Stimulated activated memory B cell treated with anti-CD40 and anti-IgM and Interleukin-4, amounts not matched to agents 10 μg/mL and 1 μg/mL and 100 μg/mL, for 72 hours (primary cell): ENCODE results near the gene SLC41A1.
"Not testable (repeated sequence)": the region's sequence is repeated elsewhere in the genome, so short reads cannot be mapped to it uniquely, and the experiment has no call there.

Source experiments
- ATAC-seq: fragments of 150-1000 bp; cut with Tn5 transposase; 2 replicates; pipeline ENCODE4 v1.10.0; 2021
- H3K27ac Mint-ChIP-seq: one replicate; pipeline ENCODE4 v1.8.0; 2022; ENCODE audit warnings: mild to moderate bottlenecking, mixed read lengths
- H3K27me3 Mint-ChIP-seq: one replicate; pipeline ENCODE4 v1.8.0; 2022; ENCODE audit warnings: mixed read lengths
- H3K36me3 Mint-ChIP-seq: one replicate; pipeline ENCODE4 v1.8.0; 2022; ENCODE audit warnings: mixed read lengths
- H3K4me1 Mint-ChIP-seq: one replicate; pipeline ENCODE4 v1.8.0; 2022; ENCODE audit warnings: mixed read lengths
- H3K4me3 Mint-ChIP-seq: one replicate; pipeline ENCODE4 v1.8.0; 2022; ENCODE audit warnings: mild to moderate bottlenecking, moderate library complexity, mixed read lengths
- H3K9me3 Mint-ChIP-seq: one replicate; pipeline ENCODE4 v1.8.0; 2022; ENCODE audit warnings: mixed read lengths

Gene SLC41A1

DNA sequence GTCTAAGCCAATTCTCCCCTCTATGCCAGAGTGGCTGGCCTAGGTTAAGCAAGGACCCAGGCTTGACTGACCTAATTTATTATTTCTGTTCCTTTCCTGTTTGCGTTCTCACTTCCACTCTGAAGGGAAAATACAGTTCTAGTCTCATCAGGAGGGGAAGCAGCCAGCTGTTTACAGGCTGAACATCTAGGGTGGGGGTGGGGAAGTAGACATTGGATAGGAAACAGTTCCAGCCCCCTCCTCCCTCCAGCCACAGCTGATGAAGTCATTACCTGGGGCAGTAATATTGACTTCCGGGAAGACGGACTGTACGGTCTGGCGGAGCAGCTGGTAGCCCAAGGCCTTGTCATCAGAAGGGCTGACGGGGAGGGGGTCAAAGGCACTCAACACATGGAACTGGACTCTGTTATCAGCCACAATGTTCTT lies 19.3 kb upstream of the SLC41A1 start:
- H3K9me3 Mint-ChIP-seq, result no peaks in the 10 kb centered on the region
- no peak overlapping the region for H3K27ac Mint-ChIP-seq
- peaks cover 7% of the 10 kb centered on the region for H3K4me1 Mint-ChIP-seq
- H3K4me3 Mint-ChIP-seq, result no peak overlapping the region
- H3K36me3 Mint-ChIP-seq, result no peaks in the 10 kb centered on the region
- ATAC-seq, result no peak
- no peaks in the 10 kb centered on the region for H3K27me3 Mint-ChIP-seq

DNA sequence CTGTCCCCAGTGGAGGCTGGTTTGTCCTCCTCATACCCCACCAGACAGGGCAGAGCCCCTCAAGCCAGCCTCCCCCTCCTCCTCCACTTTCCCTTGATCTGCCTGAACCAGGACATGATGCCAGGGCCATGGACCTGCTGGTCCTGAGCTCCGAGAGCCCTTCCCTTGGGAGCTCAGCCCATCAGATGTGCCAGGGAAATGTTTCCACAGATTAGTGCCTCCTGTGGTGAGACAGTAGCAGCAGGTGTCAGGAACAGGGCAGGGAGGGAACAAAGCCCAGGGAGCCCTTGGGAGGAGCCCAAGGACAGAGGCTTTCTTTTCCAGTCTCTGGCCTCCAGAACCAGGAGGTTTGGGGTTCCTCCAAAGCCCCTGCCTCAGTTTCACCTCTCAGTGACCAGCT lies 14.6 kb upstream of the SLC41A1 start:
- Mint-ChIP-seq H3K36me3 (peaks cover 10% of the 10 kb centered on the region), H3K9me3 (peaks cover 10% of the 10 kb centered on the region), H3K4me1 (peaks cover 31% of the 10 kb centered on the region), H3K27me3 (no peaks in the 10 kb centered on the region), H3K4me3 (no peak overlapping the region), H3K27ac (no peak overlapping the region)
- no peak for ATAC-seq

DNA sequence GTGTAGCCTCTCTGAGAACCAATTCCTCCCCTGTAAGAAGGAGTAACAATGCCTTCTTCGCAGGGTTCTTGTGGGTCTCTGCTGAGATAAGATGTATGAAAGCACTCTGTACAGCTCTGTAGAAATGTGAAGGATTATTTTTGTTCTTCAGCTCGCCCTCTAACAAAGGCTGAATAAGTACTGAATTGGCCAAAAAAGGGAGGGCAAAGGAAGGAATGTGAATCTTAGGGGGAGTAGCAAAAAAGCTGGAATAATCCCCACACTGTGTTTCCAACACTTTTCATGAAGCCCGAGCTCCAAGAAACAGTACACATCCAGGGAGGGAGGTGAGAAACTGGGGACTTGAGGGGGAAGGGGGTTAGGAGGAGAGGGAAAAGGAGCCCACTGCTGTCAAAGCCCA lies 14.0 kb upstream of the SLC41A1 start:
- Mint-ChIP-seq H3K27me3 (no peaks in the 10 kb centered on the region), H3K9me3 (peaks cover 15% of the 10 kb centered on the region), H3K4me1 (peaks cover 26% of the 10 kb centered on the region), H3K27ac (peak overlapping the region; percentile 25), H3K4me3 (no peak overlapping the region), H3K36me3 (peaks cover 16% of the 10 kb centered on the region)
- ATAC-seq, result no peak

DNA sequence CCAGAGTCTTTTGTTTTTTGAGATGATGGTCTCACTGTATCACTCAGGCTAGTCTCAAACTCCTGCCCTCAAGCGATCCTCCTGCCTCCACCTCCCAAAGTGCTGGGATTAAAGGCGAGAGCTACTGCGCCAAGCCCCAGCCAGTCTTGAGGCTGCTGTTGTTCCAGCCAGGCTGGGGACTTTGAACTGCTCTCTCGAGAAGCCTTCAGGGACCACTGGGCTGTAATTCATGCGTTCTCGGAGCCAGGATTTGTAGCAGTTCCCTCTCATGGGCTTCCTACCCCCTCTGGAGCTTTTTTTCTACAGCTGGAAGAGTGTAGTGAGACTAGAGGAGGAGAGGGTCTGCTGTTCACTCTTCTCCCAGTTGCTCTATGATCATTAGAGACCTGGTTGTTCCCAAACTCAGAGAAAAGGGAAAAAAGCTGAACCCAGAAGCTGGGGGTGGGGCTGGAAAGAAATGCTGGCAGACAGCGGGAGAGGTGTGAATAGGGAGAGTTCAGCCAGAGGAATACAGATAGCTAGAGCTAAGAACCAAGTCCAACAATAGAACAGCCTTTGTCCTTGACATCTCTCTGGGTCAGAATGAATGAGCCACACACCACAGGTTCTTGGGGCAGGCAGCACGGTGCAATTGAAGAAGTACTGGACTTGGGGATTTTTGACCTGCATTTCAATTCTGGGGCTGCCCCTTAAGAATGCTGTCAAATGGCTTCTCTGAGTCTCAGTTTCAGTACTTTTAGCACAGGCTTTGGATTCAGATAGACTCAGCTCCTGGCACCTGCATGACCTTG lies 13.2 kb upstream of the SLC41A1 start:
- Mint-ChIP-seq H3K36me3 (peaks cover 18% of the 10 kb centered on the region), H3K4me1 (peaks cover 24% of the 10 kb centered on the region), H3K9me3 (peaks cover 15% of the 10 kb centered on the region), H3K27ac (peak overlapping the region; percentile 25), H3K27me3 (no peaks in the 10 kb centered on the region), H3K4me3 (no peak overlapping the region)
- ATAC-seq, result peak; percentile 91

DNA sequence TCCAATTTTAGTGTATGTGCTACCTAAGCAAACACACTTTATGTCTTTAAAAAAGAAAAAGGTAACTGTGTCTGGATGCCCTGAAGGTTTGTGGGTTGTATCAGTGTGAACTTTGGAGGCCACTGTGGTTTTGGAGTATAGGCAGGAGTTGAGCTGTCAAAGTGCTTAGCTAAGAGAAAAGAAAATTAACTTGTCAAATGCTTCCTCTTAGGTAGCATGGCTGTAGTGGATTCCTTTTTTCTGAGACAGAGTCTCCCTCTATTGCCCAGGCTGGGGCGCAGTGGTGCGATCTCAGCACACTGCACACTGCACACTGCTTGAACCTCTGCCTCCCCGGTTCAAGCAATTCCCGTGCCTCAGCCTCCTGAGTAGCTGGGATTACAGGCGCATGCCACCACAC lies 11.2 kb upstream of the SLC41A1 start:
- H3K27ac Mint-ChIP-seq, result no peak overlapping the region
- H3K9me3 Mint-ChIP-seq, result peaks cover 15% of the 10 kb centered on the region
- no peak for ATAC-seq
- no peaks in the 10 kb centered on the region for H3K27me3 Mint-ChIP-seq
- no peak overlapping the region for H3K4me3 Mint-ChIP-seq
- H3K4me1 Mint-ChIP-seq, result peaks cover 24% of the 10 kb centered on the region
- peaks cover 18% of the 10 kb centered on the region for H3K36me3 Mint-ChIP-seq

DNA sequence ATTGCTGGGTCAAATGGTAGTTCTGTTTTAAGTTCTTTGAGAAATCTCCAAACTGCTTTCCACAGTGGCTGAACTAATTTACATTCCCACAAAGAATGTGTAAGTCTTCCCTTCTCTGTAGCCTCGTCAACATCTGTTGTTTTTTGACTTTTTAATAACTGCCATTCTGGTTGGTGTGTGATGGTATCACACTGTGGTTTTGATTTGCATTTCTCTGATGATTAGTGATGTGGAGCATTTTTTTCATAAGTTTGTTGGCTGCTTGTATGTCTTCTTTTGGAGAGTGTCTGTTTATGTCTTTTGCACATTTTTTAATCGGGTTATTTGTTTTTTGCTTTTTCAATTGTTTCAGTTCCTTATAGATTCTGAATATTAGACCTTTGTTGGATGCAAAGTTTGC lies 10.3 kb upstream of the SLC41A1 start:
- Mint-ChIP-seq H3K9me3 (peaks cover 15% of the 10 kb centered on the region), H3K4me1 (peaks cover 24% of the 10 kb centered on the region), H3K36me3 (peaks cover 18% of the 10 kb centered on the region)
- ATAC-seq, H3K4me3 Mint-ChIP-seq, H3K27me3 Mint-ChIP-seq, H3K27ac Mint-ChIP-seq: not testable (repeated sequence)

DNA sequence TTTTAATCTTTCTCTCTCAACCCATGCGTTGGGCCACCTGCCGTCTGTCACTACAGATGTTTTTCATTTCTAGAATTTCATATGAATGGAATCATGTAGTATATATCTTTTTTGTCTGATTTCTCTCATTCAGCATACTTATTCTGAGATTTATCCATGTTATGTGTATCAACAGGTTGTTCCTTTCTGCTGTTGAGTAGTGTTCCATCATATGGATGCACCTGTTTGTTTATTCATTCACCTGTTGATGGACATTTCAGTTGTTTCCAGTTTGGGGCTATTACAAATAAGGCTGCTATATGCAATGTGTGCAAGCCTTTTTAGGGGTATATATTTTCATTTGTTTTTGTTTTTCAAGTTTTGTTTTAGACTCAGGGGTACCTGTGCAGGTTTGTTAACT lies 9.4 kb upstream of the SLC41A1 start:
- Mint-ChIP-seq H3K9me3 (peaks cover 15% of the 10 kb centered on the region), H3K4me1 (peaks cover 24% of the 10 kb centered on the region), H3K27me3 (no peaks in the 10 kb centered on the region), H3K4me3 (no peak overlapping the region), H3K27ac (no peak overlapping the region), H3K36me3 (peaks cover 18% of the 10 kb centered on the region)
- no peak for ATAC-seq

DNA sequence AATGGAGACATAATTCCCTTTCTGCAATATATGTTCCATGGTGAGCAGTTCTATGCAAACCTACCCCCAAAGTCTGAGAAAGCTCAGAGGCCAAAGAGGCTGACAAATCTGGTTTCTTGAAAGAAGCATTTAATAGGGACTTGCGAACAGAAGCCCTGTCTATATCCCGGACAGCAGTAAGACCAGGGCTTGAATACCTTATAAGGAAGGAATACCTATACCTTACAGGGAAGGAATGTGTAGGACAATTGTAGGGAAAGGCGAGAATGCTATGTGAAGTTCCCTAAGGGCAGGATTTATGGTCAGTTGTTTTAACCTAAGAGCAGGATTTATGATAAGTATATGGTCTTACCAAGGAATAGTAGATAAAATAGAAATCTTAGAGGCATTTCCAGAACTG lies 5.0 kb upstream of the SLC41A1 start:
- Mint-ChIP-seq H3K9me3 (peaks cover 8% of the 10 kb centered on the region), H3K4me3 (no peak overlapping the region), H3K27me3 (no peaks in the 10 kb centered on the region), H3K27ac (no peak overlapping the region), H3K4me1 (peaks cover 18% of the 10 kb centered on the region), H3K36me3 (peaks cover 12% of the 10 kb centered on the region)
- ATAC-seq, result no peak

DNA sequence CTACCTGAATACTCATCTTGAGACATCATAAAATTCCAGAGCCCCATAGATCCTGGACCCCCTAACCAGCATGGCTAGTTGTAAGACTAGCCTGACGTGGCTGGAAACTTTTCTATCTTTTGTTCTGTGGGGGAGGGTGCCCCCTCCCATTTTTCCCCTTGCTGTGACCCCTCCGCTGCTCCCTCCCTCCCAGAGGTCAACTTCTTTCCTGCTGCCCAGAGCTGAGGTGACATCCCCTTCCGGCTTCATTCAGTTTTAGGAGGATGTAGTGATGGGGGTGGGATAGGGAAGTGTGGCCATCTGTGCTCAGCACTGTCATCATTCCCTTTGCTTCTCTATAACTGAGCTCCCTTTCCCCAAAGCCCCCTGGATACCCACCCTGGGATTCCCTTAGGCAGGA lies 4.4 kb upstream of the SLC41A1 start:
- peaks cover 4% of the 10 kb centered on the region for H3K9me3 Mint-ChIP-seq
- H3K4me1 Mint-ChIP-seq, result peaks cover 18% of the 10 kb centered on the region
- no peaks in the 10 kb centered on the region for H3K27me3 Mint-ChIP-seq
- H3K4me3 Mint-ChIP-seq, result no peak overlapping the region
- no peak overlapping the region for H3K27ac Mint-ChIP-seq
- no peak for ATAC-seq
- H3K36me3 Mint-ChIP-seq, result peaks cover 6% of the 10 kb centered on the region

DNA sequence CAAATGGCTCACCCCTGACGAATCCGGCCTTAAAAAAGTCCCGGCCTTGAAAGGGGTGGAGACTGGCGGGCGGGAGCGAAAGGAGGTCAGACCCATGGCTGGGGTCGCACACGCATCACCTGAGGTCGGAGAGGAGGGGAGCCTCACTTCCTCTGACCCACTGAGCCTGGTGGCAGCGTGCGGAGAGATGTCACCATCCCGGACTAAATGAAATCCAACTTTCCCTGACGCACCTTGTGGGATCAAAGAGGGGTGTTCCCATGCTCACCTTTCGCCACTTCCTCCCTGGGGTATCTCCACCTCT lies 709 bp upstream of the SLC41A1 start:
- peaks cover 55% of the 10 kb centered on the region for H3K4me1 Mint-ChIP-seq

DNA sequence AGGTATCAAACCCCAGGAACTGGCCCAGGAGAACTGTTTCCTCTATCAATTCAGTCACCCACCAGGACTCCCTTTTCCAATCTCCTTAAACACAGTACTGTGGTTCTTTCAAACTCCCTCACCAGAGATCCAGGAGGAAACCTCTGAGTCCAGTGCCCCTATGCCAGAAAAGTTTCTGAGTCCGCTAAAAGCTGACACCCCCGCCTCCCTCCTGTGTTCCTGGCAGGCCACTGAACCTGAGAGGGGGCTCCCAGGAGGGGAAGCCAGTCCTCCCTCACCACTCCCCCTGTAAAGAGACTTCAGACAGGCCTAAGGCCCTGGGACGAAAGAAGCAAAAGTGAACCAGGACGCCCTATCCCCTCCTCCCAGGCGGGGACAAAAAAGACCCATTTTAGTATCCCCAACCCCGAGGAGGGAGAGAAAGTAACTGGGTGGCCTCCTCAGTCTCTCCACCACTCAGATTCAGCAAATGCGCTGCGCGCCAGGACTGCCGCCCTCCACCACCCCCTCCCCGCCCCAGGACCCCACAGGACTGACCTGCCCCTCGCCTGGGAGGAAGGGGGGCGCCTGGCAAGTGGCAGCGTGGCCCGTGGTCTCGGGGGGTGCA lies 624 bp downstream of the SLC41A1 start:
- Mint-ChIP-seq H3K27me3 (no peaks in the 10 kb centered on the region), H3K9me3 (no peaks in the 10 kb centered on the region), H3K36me3 (peaks cover 34% of the 10 kb centered on the region)

More for the DNA sequence above, 709 bp upstream of the SLC41A1 start:
- ATAC-seq, result no peak
- peaks cover 25% of the 10 kb centered on the region for H3K36me3 Mint-ChIP-seq
- H3K4me3 Mint-ChIP-seq, result peak overlapping the region; percentile 91
- H3K27me3 Mint-ChIP-seq, result no peaks in the 10 kb centered on the region
- H3K27ac Mint-ChIP-seq, result peak overlapping the region; percentile 82
- no peaks in the 10 kb centered on the region for H3K9me3 Mint-ChIP-seq

DNA sequence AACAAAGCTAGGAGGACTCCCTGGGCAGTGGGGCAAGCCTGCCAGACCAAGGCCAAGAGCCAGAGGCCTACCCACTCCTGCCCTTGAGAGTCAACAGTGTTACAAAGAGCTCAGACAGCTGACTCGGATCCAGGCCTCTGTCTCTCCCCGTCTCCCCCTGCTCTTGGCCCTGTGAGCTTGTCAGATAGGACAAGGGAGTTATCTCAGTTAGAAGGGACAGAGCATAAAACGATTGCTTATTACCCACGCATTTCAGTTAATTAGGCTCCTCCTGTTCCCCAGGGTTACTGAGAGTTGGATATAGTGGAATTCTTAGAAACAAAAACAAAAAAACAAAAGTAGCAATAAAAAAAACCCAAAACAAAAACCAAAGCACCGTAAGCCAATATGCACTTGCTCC lies 1.3 kb downstream of the SLC41A1 start:
- peak overlapping the region; percentile 91 for H3K4me3 Mint-ChIP-seq
- peak overlapping the region; percentile 82 for H3K27ac Mint-ChIP-seq
- H3K4me1 Mint-ChIP-seq, result peaks cover 72% of the 10 kb centered on the region
- peaks cover 41% of the 10 kb centered on the region for H3K36me3 Mint-ChIP-seq
- no peaks in the 10 kb centered on the region for H3K9me3 Mint-ChIP-seq
- no peak for ATAC-seq
- no peaks in the 10 kb centered on the region for H3K27me3 Mint-ChIP-seq

More for the DNA sequence above, 624 bp downstream of the SLC41A1 start:
- peak overlapping the region; percentile 91 for H3K4me3 Mint-ChIP-seq
- no peak for ATAC-seq
- H3K4me1 Mint-ChIP-seq, result peaks cover 65% of the 10 kb centered on the region
- peak overlapping the region; percentile 82 for H3K27ac Mint-ChIP-seq

DNA sequence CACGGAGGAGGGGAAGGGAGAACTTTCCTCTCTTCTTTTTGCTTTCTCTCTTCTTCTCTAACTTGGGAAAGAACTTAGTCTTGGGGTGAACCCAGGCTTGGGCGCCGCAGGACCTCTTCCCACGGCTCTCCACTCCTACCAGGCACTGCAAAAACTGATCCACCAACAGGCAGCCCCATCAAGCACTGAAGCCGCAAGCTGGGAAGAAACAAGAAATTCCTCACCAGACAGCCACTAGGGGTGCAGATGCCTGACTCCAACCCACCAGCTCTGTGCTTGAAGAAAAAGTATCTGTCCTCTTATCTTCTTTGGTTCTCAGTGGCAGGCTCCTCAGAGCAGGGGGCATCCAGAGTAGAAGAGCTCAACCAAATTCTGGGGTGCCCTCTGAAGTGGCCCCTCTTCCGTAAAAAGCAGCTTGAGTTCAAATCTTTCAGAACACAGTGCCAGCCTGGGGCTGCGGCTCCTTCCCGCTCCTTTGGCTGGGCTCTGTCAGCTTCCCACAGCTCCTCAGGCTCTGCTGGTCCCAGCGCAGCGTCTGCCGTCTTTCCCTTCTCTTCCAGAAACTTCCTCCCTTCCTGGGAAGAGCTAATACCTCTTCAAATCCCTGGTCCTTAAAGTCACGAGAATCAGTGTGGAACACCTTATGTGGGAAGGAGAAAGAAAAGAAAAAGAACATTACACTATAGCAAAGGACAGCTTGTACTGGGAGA lies 2.4 kb downstream of the SLC41A1 start:
- peak overlapping the region; percentile 91 for H3K4me3 Mint-ChIP-seq
- H3K27ac Mint-ChIP-seq, result peak overlapping the region; percentile 82
- no peak for ATAC-seq
- H3K36me3 Mint-ChIP-seq, result peaks cover 51% of the 10 kb centered on the region
- H3K27me3 Mint-ChIP-seq, result no peaks in the 10 kb centered on the region
- peaks cover 82% of the 10 kb centered on the region for H3K4me1 Mint-ChIP-seq
- H3K9me3 Mint-ChIP-seq, result no peaks in the 10 kb centered on the region

DNA sequence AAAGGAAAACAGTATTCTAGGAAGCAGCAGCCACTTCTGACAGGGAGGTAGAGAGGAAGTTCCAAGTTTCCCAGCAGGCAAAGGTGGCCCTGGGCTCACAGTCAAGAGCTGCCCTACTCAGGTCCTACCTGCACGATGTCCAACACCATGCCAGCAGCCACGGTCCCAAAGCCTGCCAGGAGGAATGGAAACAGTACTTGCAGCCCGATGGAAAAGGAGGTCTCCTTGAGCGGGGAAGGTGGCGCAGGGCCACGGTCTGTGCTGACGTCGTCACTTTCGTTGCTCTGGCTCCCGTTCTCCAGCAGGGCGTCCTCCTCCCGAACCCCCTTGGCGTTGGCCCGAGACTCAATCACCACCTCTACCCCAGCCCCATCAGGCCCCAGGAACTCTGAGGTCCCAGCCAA lies 3.1 kb downstream of the SLC41A1 start:
- H3K4me1 Mint-ChIP-seq, result peaks cover 89% of the 10 kb centered on the region
- no peaks in the 10 kb centered on the region for H3K9me3 Mint-ChIP-seq
- H3K4me3 Mint-ChIP-seq, result peak overlapping the region; percentile 23
- no peak for ATAC-seq
- no peak overlapping the region for H3K27ac Mint-ChIP-seq
- H3K27me3 Mint-ChIP-seq, result no peaks in the 10 kb centered on the region
- peaks cover 57% of the 10 kb centered on the region for H3K36me3 Mint-ChIP-seq

DNA sequence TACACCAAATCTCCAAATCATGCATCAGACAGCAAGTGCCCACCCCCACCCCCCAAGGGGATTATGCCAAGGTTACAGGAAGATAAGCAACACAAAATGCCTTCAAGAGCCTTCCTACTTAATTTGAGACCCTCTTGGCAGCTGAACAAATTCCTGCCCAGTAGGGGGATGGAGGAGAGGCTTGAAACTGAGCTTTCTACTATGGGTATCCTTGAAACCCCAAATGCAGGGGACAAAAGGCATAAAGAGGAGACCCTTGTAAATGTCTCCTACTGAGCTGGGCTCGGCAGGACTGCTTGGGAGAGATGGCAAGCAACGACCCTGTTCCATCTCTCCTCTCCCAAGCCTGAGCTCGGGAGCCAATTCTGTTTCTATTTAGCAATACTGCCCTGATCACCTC lies 3.5 kb downstream of the SLC41A1 start:
- Mint-ChIP-seq H3K4me3 (peak overlapping the region; percentile 37), H3K36me3 (peaks cover 57% of the 10 kb centered on the region), H3K27ac (no peak overlapping the region), H3K9me3 (no peaks in the 10 kb centered on the region), H3K27me3 (no peaks in the 10 kb centered on the region), H3K4me1 (peaks cover 89% of the 10 kb centered on the region)
- ATAC-seq, result no peak
